ENCODE measurements around the gene MBNL2.

MBNL2 gene

GRCh38 chr13:97212004-97212403, 10.1 kb upstream of the MBNL2 start:
- no peak for DNase-seq

GRCh38 chr13:97212601-97213040, 9.5 kb upstream of the MBNL2 start:
- no peak for DNase-seq

- DNase-seq: no peak
Measured at GRCh38 chr13:97214921-97215320, 7.2 kb upstream of the MBNL2 start.

GRCh38 chr13:97215325-97215724, 6.8 kb upstream of the MBNL2 start:
- no peak for DNase-seq

- no peak for DNase-seq
Measured at GRCh38 chr13:97219226-97219625, 2.9 kb upstream of the MBNL2 start.

GRCh38 chr13:97220151-97220900, 1.8 kb upstream of the MBNL2 start:
- DNase-seq: no peak

- no peak for DNase-seq
Measured at GRCh38 chr13:97221046-97221445, 1.1 kb upstream of the MBNL2 start.

- no peak for DNase-seq
Measured at GRCh38 chr13:97221466-97221865, 667 bp upstream of the MBNL2 start.

GRCh38 chr13:97223037-97223710, 1.0 kb downstream of the MBNL2 start:
- no peak for DNase-seq

GRCh38 chr13:97223711-97224541, 1.8 kb downstream of the MBNL2 start:
- peak; percentile 11 for DNase-seq

- peak; percentile 35 for DNase-seq
Measured at GRCh38 chr13:97224544-97225300, 2.6 kb downstream of the MBNL2 start.

GRCh38 chr13:97225533-97225932, 3.4 kb downstream of the MBNL2 start:
- DNase-seq: no peak

GRCh38 chr13:97226013-97226412, 3.9 kb downstream of the MBNL2 start:
- no peak for DNase-seq

GRCh38 chr13:97226788-97227627, 4.9 kb downstream of the MBNL2 start:
- DNase-seq: peak; percentile 41

- no peak for DNase-seq
Measured at GRCh38 chr13:97228850-97229521, 6.9 kb downstream of the MBNL2 start.

GRCh38 chr13:97229699-97230098, 7.6 kb downstream of the MBNL2 start:
- DNase-seq: no peak

- DNase-seq: no peak
Measured at GRCh38 chr13:97231118-97231828, 9.1 kb downstream of the MBNL2 start.

GRCh38 chr13:97231829-97232196, 9.7 kb downstream of the MBNL2 start:
- DNase-seq: no peak

- no peak for DNase-seq
Measured at GRCh38 chr13:97233499-97233898, 11.4 kb downstream of the MBNL2 start.

- DNase-seq: no peak
Measured at GRCh38 chr13:97234236-97234635, 12.1 kb downstream of the MBNL2 start.

GRCh38 chr13:97234742-97235141, 12.6 kb downstream of the MBNL2 start:
- no peak for DNase-seq
